Measurements from ENCODE around the gene GPR171.
"Not testable (repeated sequence)": the region's sequence is repeated elsewhere in the genome, so short reads cannot be mapped to it uniquely, and the experiment has no call there.

GPR171 gene, protein sequence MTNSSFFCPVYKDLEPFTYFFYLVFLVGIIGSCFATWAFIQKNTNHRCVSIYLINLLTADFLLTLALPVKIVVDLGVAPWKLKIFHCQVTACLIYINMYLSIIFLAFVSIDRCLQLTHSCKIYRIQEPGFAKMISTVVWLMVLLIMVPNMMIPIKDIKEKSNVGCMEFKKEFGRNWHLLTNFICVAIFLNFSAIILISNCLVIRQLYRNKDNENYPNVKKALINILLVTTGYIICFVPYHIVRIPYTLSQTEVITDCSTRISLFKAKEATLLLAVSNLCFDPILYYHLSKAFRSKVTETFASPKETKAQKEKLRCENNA

DNA sequence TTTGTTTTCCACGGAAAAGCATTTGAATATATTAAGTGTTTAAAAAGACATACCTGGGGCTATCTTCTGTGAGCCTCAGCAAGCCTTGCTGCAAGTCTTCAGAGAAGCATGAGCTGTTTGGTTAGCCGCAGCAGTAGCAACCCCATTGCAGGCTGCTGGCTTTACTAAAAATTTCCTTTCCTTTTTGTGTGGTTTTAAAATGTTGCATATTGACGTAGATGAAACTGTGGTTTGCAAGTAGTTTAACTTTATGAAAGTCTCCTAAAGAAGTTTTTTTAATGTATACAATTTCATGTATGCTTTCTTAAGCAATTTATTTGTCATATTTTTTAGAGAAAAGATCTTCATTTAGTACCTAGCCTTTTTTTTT, at the start of gene GPR171:
Gene GPR171, minus strand, starts transcription at position 166 of the 370 bp plus-strand sequence. CDS start 3,830 bp downstream, outside the sequence.
- DNase-seq = no peak

GRCh38 chr3:151248772-151249337, 45.8 kb upstream of the GPR171 start:
- DNase-seq = no peak

DNA sequence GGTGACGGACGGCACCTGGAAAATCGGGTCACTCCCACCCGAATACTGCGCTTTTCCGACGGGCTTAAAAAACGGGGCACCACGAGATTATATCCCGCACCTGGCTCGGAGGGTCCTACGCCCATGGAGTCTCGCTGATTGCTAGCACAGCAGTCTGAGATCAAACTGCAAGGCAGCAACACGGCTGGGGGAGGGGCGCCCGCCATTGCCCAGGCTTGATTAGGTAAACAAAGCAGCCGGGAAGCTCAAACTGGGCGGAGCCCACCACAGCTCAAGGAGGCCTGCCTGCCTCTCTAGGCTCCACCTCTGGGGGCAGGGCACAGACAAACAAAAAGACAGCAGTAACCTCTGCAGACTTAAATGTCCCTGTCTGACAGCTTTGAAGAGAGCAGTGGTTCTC, 39.0 kb upstream of the GPR171 start:
- DNase-seq = not testable (repeated sequence)

DNA sequence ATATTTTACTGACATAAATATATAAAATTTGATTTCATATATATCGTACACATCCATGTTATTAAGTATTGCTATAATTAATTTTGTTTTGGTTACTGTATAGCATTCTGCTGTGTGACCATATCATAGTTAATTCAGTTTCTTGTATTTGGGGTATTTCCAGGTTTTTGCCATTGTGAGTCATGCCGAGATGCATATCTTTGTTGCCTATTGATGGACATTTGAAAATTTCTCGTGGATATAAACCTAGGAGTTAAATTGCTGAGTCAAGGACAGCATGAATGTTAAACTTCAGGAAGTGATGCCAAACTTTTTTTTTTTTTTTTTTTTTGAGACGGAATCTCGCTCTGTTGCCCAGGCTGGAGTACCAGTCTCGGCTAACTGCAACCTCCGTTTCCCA, 33.7 kb upstream of the GPR171 start:
- no peak for DNase-seq

DNA sequence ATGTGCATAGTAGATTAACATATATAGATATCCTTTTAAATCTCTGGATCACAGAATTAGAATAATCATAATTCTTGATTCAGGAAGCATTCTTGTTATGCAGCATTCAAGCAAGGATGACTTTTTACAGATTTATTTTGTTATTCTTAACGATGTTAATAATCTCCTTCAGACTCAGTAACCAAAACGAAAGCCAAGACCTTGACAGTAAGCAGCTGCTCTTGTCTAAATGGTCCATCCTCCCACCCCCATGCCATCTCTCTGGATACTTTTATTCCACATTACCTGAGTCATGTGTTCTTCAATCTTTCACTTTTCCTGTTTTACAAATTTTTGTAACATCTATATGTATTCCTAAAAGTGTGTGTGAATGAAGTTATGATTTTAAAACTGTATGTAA, 33.3 kb upstream of the GPR171 start:
- no peak for DNase-seq

- DNase-seq = no peak
These were observed 31.8 kb upstream of the GPR171 start for GRCh38 chr3:151234825-151235224.

DNA sequence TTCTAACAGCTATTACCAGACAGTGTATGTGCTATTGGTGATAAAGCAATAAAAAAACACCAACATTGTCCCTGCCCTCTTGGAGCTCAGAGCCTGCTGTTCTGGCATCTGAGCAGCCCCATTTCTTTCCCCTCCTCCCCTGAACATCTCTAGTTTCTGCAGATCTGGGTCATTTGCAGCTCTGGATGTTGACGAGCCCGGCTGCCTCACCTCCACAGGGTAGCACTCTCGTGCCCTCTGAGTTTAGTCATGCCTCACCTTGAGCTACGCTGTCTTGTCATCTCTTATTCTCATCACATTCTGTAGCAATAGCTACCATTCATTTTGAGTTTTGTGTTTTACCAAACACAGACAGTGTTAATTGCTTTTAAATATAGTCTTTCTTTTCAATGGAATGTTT, 30.0 kb upstream of the GPR171 start:
- DNase-seq = no peak

DNA sequence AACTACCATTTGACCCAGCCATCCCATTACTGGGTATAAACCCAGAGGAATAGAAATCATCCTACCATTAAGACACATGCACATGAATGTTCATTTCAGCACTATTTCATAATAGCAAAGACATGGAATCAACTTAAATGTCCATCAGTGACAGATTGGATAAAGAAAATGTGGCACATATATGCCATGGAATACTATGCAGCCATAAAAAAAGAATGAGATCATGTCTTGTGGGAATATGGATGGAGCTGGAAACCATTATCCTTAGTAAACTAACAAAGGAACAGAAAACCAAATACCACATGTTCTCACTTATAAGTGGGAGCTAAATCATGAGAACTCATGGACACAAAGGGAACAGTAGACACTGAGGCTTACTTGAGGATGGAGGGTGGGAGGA, 29.4 kb upstream of the GPR171 start:
- not testable (repeated sequence) for DNase-seq

- no peak for DNase-seq
These were observed 27.6 kb upstream of the GPR171 start for GRCh38 chr3:151230646-151231045.

- no peak for DNase-seq
These were observed 25.6 kb upstream of the GPR171 start for GRCh38 chr3:151228666-151229040.

DNA sequence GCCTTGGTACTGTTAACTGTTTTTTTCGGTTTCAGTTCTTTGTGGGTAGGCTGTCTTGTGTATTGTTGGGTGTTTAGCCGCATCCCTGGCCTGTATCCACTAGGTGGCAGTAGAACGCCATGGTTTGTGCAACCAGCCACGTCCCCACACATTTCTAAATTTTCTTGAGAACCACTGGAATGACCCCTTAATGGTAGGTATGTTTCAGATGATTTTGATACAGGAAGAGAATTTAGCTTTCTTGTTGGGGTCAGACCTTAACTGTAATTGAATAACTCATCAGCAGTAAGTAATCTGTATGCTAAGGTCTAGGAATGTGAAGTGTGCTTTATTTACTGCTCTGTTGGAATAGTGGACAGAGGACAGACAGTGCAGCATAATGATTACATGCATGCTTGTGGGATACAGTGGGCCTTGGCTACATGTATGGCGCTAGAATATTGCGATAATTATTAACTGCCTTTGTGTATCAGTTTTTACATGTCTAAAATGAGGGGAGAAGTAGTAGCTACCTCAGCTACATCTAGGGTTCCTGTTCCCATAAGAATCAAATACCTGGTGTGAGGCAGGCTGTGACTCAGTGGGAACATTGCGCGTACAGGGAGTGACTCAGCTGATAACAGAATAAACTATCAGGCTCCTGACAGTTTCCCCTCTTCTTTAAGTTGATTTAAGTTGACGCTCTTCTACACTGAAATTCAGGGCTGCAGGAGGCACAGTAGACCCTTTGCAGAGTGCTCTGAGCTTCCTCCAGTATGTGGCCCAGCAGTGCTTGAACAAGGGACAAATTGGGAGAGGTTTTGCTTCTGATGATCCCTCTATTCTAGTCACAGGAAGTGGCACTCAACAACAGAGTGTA, 25.0 kb upstream of the GPR171 start:
- no peak for DNase-seq

DNA sequence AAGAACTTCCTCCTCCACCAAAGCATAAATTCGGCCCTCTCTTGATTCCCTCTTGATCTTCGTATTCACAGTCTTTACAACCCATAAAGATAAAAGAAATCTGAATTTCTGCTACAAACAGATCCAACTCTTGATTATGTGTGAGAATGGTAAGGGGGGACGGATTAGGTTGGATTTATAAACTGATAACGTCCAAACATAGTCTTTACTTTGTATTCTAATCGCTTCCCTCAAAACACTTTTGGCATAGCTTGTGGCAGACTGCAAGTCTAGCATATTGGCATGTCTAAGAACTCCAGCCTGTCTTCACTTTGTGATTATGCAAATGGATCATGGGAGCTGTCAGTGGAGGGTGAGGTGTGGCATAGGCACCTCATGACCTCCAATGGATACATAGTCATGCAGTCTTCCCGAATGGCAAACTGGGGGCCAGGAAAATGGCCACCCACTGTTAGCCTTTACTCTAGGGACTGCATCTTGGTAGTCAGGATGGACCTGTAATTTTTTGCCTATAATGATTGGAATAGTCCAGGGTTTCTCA, 24.3 kb upstream of the GPR171 start:
- no peak for DNase-seq

DNA sequence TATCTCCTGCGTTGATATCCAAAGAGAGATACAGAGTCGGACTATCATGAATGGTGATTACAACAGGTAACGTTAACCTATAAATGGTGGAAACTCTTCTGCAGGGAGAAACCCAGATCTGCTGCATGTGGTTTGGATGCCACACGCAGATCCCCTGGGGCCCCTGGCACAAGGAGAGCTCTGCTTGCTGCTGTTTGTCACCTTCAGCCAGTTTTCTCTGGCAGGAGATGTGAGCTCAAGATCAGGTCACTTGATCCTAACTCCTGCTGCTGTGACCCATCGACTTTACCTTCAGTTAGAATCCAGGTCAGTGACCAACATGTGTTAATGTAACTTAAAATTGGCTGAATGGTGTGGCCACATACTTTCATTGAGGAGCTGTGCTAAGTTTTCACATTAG, 23.8 kb upstream of the GPR171 start:
- no peak for DNase-seq

- DNase-seq = no peak
These were observed 23.1 kb upstream of the GPR171 start for GRCh38 chr3:151226088-151226563.

GRCh38 chr3:151225040-151225975, 22.3 kb upstream of the GPR171 start:
- DNase-seq = no peak

- no peak for DNase-seq
These were observed 21.4 kb upstream of the GPR171 start for GRCh38 chr3:151224268-151224866.

GRCh38 chr3:151219056-151219455, 16.0 kb upstream of the GPR171 start:
- no peak for DNase-seq

GRCh38 chr3:151218136-151218535, 15.1 kb upstream of the GPR171 start:
- no peak for DNase-seq

- DNase-seq = no peak
These were observed 13.9 kb upstream of the GPR171 start for GRCh38 chr3:151216641-151217607.

- DNase-seq = no peak
These were observed 11.4 kb upstream of the GPR171 start for GRCh38 chr3:151214459-151214858.

GRCh38 chr3:151213881-151214280, 10.9 kb upstream of the GPR171 start:
- no peak for DNase-seq

Measured in SIG-M5 (cell line).